Caco-2 (cell line): ENCODE results near the gene ZSCAN21. TPM values are rescaled to one million over a fixed set of nuclear protein-coding genes. Genes with fewer than 3 reads are reported as not detected.

Experiments used
- BruUV-seq: library from RNA; stranded (reverse); fragments of 400-500 nt; replicated peaks from 2 replicates; lab custom pipeline; 2021; lab: Mats Ljungman, UMichigan
- CTCF ChIA-PET: fragments of 300-600 bp; sonication (Branson Sonifier 250); formaldehyde crosslinking; loops from one replicate; lab custom pipeline; 2022; ENCODE audit warnings: antibody characterized with exemption; lab: Charles Lee
- POLR2A ChIA-PET: fragments of 300-600 bp; sonication (Branson Sonifier 250); formaldehyde crosslinking; loops from one replicate; lab custom pipeline; 2022; ENCODE audit warnings: antibody characterized with exemption; lab: Charles Lee
- DNase-seq, 2 experiments: peaks; one replicate each; pipeline versions ENCODE4 v3.0.0 to v3.0.0-alpha.2; 2020 to 2022
- H3K27me3 ChIP-seq: replicated peaks from 2 replicates; pipeline ENCODE4 v1.6.0; 2011; ENCODE audit warnings: low read length; ENCODE audit not compliant: control insufficient read depth, insufficient read depth
- H3K36me3 ChIP-seq: 2 replicates; pipeline ENCODE4 v1.5.1; 2011; ENCODE audit warnings: low read length; ENCODE audit not compliant: control insufficient read depth, insufficient read depth
- H3K4me1 ChIP-seq: fragments of 250-450 bp; sonication (Bioruptor Pico); 2 replicates; pipeline ENCODE4 v1.5.1; 2020; ENCODE audit warnings: mild to moderate bottlenecking
- H3K4me3 ChIP-seq: 2 replicates; pipeline ENCODE4 v1.5.1; 2011; ENCODE audit warnings: low read depth, mild to moderate bottlenecking, control low read depth, low read length
- H3K9me3 ChIP-seq: fragments of 250-450 bp; sonication (Bioruptor Pico); 2 replicates; pipeline ENCODE4 v1.5.1; 2020; ENCODE audit warnings: mild to moderate bottlenecking, moderate library complexity
- H3K27ac Mint-ChIP-seq: one replicate; pipeline ENCODE4 v1.8.0; 2022; ENCODE audit warnings: mixed read lengths; ENCODE audit not compliant: unreplicated experiment
- H3K27me3 Mint-ChIP-seq: one replicate; pipeline ENCODE4 v1.8.0; 2022; ENCODE audit warnings: mixed read lengths; ENCODE audit not compliant: insufficient read depth, unreplicated experiment
- H3K36me3 Mint-ChIP-seq: one replicate; pipeline ENCODE4 v1.8.0; 2022; ENCODE audit warnings: mild to moderate bottlenecking, mixed read lengths; ENCODE audit not compliant: insufficient read depth, unreplicated experiment
- H3K4me1 Mint-ChIP-seq: one replicate; pipeline ENCODE4 v1.8.0; 2022; ENCODE audit warnings: low read depth, mixed read lengths; ENCODE audit not compliant: unreplicated experiment
- H3K4me3 Mint-ChIP-seq: one replicate; pipeline ENCODE4 v1.8.0; 2022; ENCODE audit warnings: mild to moderate bottlenecking, moderate library complexity, mixed read lengths; ENCODE audit not compliant: unreplicated experiment
- H3K9me3 Mint-ChIP-seq: one replicate; pipeline ENCODE4 v1.8.0; 2022; ENCODE audit warnings: mixed read lengths; ENCODE audit not compliant: unreplicated experiment
- CTCF ChIP-seq, 2 experiments: fragments of 200-600 bp in 1 of 2; IDR thresholded peaks; 1 replicate in 1 of 2; 2 replicates in 1 of 2; pipeline versions ENCODE4 v1.5.1 to v1.8.0; 2011 to 2022; ENCODE audit warnings: antibody characterized with exemption in 1 of 2, control low read depth in 1 of 2, inconsistent platforms in 1 of 2, low read depth in 1 of 2, low read length in 1 of 2, mild to moderate bottlenecking in 1 of 2, moderate library complexity in 1 of 2; ENCODE audit not compliant: insufficient read depth in 1 of 2, severe bottlenecking in 1 of 2, unreplicated experiment in 1 of 2
- intact Hi-C: fragments of 100-400 bp; cut with micrococcal nuclease; formaldehyde crosslinking; loops from one replicate; pipeline ENCODE4 v1.10.0; 2022; ENCODE audit not compliant: unreplicated experiment
- total RNA-seq: library from RNA; stranded (reverse); gene quantifications from 2 replicates; pipeline ENCODE4 v1.2.3, GENCODE V29; 2022

Gene ZSCAN21
- total RNA-seq, 1 experiment from 2014 or later = 16.7 TPM

- no peak for TF ChIP-seq CTCF (IDR thresholded peaks at IDR 0.05; ENCODE audit: insufficient read depth in 1 of 2, low read depth in 1 of 2, low read length in 1 of 2, severe bottlenecking in 1 of 2, unreplicated experiment in 1 of 2)
- no peaks in the 10 kb centered on the region for H3K27me3 Mint-ChIP-seq
- Histone ChIP-seq H3K4me1 (peaks cover 5% of the 10 kb centered on the region; the same call in 1 of the 2 replicates), H3K4me3 (peak within 1 kb of the TSS; percentile 93), H3K27me3 (no peaks in the 10 kb centered on the region), H3K36me3 (peaks cover 14% of the 10 kb centered on the region), H3K9me3 (no peaks in the 10 kb centered on the region)
- H3K36me3 Mint-ChIP-seq = peaks cover 84% of the 10 kb centered on the region
- peak within 1 kb of the TSS; percentile 99 for H3K27ac Mint-ChIP-seq
- peaks cover 23% of the 10 kb centered on the region for H3K4me1 Mint-ChIP-seq
- intact Hi-C loops = loop anchor here (1.0 to 2.0 kb wide), 2 partner anchors 20 to 24 kb away; partner anchors contain the start of gene ZNF3
- CTCF ChIA-PET = interaction anchor here (0.5 to 2.2 kb wide), 6 partner anchors 11 to 327 kb away, joined by 3 to 8 read pairs (median 4); partner anchors contain the start of gene ZCWPW1
- peak within 1 kb of the TSS; percentile 95 for H3K4me3 Mint-ChIP-seq
- BruUV-seq = TSS peak; percentile 46
- POLR2A ChIA-PET = interaction anchor here (0.6 to 2.7 kb wide), 14 partner anchors 9 to 100 kb away, joined by 3 to 23 read pairs (median 6); partner anchors contain the start of genes LAMTOR4, MBLAC1 and ZSCAN21
- no peaks in the 10 kb centered on the region for H3K9me3 Mint-ChIP-seq
- DNase-seq = peak; percentile 99 to 100
Observed at GRCh38 chr7:100101016-100101862, 51.7 kb downstream of the ZSCAN21 start, which contains the start of the genes AP4M1 and MCM7. Gene AP4M1, plus strand, starts transcription at chr7:100101643. Its CDS starts 72 bp downstream, at chr7:100101715. Gene MCM7, minus strand, starts transcription at chr7:100101397. Its CDS starts 103 bp downstream, at chr7:100101294.

- Mint-ChIP-seq H3K9me3 (no peaks in the 10 kb centered on the region), H3K4me1 (peaks cover 20% of the 10 kb centered on the region), H3K36me3 (peaks cover 82% of the 10 kb centered on the region), H3K27me3 (no peaks in the 10 kb centered on the region), H3K27ac (peak overlapping the region; percentile 99), H3K4me3 (peak overlapping the region; percentile 95)
- no peaks in the 10 kb centered on the region for H3K9me3 ChIP-seq
- TF ChIP-seq CTCF (IDR thresholded peaks at IDR 0.05; ENCODE audit: insufficient read depth in 1 of 2, low read depth in 1 of 2, low read length in 1 of 2, severe bottlenecking in 1 of 2, unreplicated experiment in 1 of 2) = no peak
- no TSS peak for BruUV-seq
- ChIA-PET POLR2A (interaction anchor here (0.6 to 2.4 kb wide), 4 partner anchors 21 to 462 kb away, joined by 3 to 13 read pairs (median 6); no protein-coding TSS in a partner anchor), CTCF (interaction anchor here (0.7 kb wide), 1 partner anchor 59 kb away, joined by 4 read pairs; no protein-coding TSS in a partner anchor)
- H3K27me3 ChIP-seq = no peaks in the 10 kb centered on the region
- DNase-seq = no peak
- H3K4me3 ChIP-seq = no peak overlapping the region
- H3K4me1 ChIP-seq = peaks cover 5% of the 10 kb centered on the region; the same call in 1 of the 2 replicates
- intact Hi-C loops = no loop called here
- peaks cover 7% of the 10 kb centered on the region for H3K36me3 ChIP-seq
Observed at GRCh38 chr7:100102950-100103840, 53.6 kb downstream of the ZSCAN21 start.
